Upper lobe of right lung (tissue), 1 donor: Measurements from ENCODE around the gene CD86. TPM values are rescaled to one million over a fixed set of nuclear protein-coding genes. Genes with fewer than 3 reads are reported as not detected.
A peak's percentile ranks its signal among the peaks of the same experiment; 100 is the strongest.

Experiments used
- ATAC-seq: fragments of 200-7000 bp; cut with Tn5 transposase; one replicate; pipeline ENCODE4 v1.9.1; 2020; ENCODE audit warnings: mild to moderate bottlenecking, moderate library complexity
- DNase-seq: peaks from one replicate; pipeline ENCODE4 v3.0.0-alpha.2; 2020
- H3K27ac ChIP-seq: fragments of 200-600 bp; one replicate; pipeline ENCODE4 v1.8.0; 2022
- H3K27me3 ChIP-seq: fragments of 200-600 bp; one replicate; pipeline ENCODE4 v1.8.0; 2022; ENCODE audit warnings: mild to moderate bottlenecking
- H3K36me3 ChIP-seq: fragments of 200-600 bp; one replicate; pipeline ENCODE4 v1.8.0; 2022
- H3K4me1 ChIP-seq: fragments of 200-600 bp; one replicate; pipeline ENCODE4 v1.8.0; 2022
- H3K4me3 ChIP-seq: fragments of 200-600 bp; one replicate; pipeline ENCODE4 v1.8.0; 2022; ENCODE audit warnings: mild to moderate bottlenecking
- H3K9me3 ChIP-seq: fragments of 200-600 bp; one replicate; pipeline ENCODE4 v1.8.0; 2022
- intact Hi-C: fragments of 100-400 bp; cut with DNase I; formaldehyde crosslinking; loops from one replicate; pipeline ENCODE4 v1.11.0; 2022
- total RNA-seq: library from RNA; stranded (reverse); fragmentation: NEBNext Ultra II Directional; extraction: Animal tissue kit (Norgen Biotek cat#: 25700); gene quantifications from one replicate; pipeline ENCODE4 v1.2.1, GENCODE V29; 2021
- TF ChIP-seq, protein P1 (sequence below): fragments of 200-600 bp; IDR thresholded peaks from one replicate; pipeline ENCODE4 v1.8.0; 2022; ENCODE audit warnings: antibody characterized with exemption
- donor health status: DM: no; HTN: yes; CAD: no; lungs with severe emphysema.

The CD86 gene
- total RNA-seq, 1 donor from 2014 or later: 27.4 TPM

DNA sequence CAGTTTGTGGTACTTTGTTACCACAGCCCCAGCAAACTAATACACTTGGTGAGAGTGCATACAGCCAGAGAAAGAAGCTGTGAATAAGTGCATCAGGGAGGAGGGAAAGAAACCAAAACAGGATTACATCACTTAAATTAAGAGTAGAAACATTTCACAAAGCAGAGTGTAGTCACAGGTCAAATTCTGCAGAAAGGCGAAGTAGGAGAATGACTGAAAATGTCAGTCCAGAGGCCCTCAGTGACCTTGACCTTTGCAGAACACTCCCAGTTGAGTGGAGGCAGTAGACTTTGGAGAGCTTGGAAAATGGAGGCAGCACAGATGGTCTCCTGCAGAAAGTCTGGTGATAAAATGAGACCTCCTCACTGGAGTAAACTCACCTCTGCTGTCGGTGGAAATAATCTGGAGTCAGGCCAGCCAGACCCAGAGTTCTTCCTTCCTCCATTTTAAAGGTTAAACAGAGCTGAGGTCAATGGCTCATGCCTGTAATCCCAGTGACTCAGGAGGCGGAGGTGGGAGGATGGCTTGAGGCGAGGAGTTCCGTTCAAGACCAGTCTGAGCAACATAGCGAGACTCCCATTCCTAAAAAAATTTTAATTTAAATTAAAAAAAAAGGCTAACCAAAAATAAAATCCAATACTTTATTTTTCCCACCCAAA, 5.0 kb downstream of the CD86 start:
- no peaks in the 10 kb centered on the region for H3K27me3 ChIP-seq
- intact Hi-C loops: no loop called here
- peak; percentile 72 for ATAC-seq
- DNase-seq: no peak
- TF ChIP-seq, protein P1, sequence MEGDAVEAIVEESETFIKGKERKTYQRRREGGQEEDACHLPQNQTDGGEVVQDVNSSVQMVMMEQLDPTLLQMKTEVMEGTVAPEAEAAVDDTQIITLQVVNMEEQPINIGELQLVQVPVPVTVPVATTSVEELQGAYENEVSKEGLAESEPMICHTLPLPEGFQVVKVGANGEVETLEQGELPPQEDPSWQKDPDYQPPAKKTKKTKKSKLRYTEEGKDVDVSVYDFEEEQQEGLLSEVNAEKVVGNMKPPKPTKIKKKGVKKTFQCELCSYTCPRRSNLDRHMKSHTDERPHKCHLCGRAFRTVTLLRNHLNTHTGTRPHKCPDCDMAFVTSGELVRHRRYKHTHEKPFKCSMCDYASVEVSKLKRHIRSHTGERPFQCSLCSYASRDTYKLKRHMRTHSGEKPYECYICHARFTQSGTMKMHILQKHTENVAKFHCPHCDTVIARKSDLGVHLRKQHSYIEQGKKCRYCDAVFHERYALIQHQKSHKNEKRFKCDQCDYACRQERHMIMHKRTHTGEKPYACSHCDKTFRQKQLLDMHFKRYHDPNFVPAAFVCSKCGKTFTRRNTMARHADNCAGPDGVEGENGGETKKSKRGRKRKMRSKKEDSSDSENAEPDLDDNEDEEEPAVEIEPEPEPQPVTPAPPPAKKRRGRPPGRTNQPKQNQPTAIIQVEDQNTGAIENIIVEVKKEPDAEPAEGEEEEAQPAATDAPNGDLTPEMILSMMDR: no peak
- no peaks in the 10 kb centered on the region for H3K9me3 ChIP-seq
- H3K4me3 ChIP-seq: no peak overlapping the region
- no peaks in the 10 kb centered on the region for H3K4me1 ChIP-seq
- H3K27ac ChIP-seq: no peak overlapping the region
- H3K36me3 ChIP-seq: no peaks in the 10 kb centered on the region

DNA sequence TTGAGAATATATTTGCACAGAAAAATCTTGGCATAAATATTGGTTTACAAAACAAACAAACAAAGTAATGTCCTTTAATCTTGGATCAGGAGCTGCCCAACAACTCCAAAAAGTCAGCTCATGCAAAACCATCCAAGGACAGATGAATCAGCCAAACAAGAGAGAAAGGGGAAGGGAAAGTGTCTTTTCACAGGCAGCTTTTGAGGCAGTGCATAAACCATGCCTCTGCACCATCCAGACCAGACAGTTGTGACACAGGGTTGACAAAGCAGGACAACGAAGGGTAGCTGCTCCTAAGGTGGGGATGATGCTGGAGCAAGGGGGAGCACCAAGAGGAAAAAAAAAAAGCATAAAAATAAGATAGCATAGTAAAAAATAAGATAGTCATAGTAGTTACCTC, 8.7 kb downstream of the CD86 start:
- ATAC-seq: peak; percentile 71
- Histone ChIP-seq H3K36me3 (no peaks in the 10 kb centered on the region), H3K27me3 (no peaks in the 10 kb centered on the region), H3K9me3 (no peaks in the 10 kb centered on the region), H3K27ac (no peak overlapping the region), H3K4me1 (no peaks in the 10 kb centered on the region), H3K4me3 (no peak overlapping the region)
- TF ChIP-seq, protein P1: no peak
- DNase-seq: no peak
- intact Hi-C loops: no loop called here

DNA sequence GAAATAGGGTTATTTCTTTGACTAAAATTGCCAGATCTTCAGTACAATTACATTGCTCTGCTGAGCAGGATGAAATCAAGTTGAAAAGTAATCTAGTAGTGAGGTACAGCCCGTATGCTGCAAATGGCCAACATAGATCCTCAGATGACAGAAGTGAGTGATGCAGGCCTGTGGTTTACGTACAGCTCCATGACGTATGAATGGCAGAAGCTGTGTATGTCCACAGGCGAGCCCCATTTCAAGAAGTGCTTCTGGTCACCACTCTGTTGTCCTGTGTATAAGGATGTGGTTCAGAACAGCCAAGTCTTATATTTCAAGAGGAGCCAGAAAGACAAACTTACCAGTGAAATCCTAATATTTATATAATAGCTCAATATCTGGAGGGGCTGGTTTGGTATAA, 9.2 kb downstream of the CD86 start:
- ATAC-seq: peak; percentile 50
- intact Hi-C loops: no loop called here

DNA sequence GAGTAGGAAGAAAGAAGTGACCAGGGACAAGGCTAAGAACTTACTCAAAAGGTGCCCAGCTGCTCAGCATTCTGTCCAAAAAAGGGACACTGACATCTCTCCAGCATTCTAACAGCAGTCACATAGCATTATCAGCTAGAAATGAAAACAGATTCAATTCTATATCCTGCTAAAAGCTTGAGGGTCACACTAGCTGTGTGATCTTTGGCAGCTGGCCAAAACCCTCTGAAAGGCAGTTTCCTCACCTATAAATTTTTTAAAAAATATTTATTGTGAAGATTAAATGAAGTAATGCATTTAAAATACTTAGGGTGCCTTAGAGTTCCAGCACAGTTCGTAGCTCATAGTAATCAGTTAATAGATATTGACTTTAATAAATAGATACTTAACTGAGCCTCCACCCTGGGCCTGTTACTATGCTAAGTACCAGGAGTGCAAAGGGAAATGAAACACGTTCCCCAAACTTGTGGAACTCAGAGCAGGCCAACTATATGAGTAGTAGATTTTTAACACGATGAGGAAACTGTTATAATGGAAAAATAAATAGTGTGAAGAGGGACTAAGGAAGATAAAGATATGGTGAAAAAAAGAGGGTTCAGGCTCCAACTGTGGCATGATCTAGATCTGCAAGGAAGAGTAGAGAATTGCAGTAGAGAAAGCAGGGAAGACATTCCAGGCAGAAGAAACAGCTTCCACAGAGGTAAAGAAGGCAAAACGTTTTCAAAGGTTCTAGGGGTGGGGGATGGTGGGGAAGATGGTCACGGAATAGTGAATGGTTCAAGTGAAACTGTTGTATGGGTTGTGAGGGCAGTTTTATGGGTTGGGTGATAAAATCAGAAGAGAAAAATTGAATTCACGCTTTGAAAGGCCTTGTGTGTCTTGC, 11.4 kb downstream of the CD86 start:
- intact Hi-C loops: no loop called here
- ATAC-seq: no peak
- no peak overlapping the region for H3K27ac ChIP-seq
- H3K9me3 ChIP-seq: no peaks in the 10 kb centered on the region
- H3K27me3 ChIP-seq: no peaks in the 10 kb centered on the region
- TF ChIP-seq, protein P1: no peak
- H3K4me3 ChIP-seq: no peak overlapping the region
- no peaks in the 10 kb centered on the region for H3K36me3 ChIP-seq
- no peak for DNase-seq
- no peaks in the 10 kb centered on the region for H3K4me1 ChIP-seq

More for the DNA sequence above, 9.2 kb downstream of the CD86 start:
- DNase-seq: no peak
- H3K4me3 ChIP-seq: no peak overlapping the region
- no peaks in the 10 kb centered on the region for H3K36me3 ChIP-seq
- no peaks in the 10 kb centered on the region for H3K9me3 ChIP-seq
- H3K27me3 ChIP-seq: no peaks in the 10 kb centered on the region
- no peak overlapping the region for H3K27ac ChIP-seq
- no peaks in the 10 kb centered on the region for H3K4me1 ChIP-seq
- TF ChIP-seq, protein P1: no peak

DNA sequence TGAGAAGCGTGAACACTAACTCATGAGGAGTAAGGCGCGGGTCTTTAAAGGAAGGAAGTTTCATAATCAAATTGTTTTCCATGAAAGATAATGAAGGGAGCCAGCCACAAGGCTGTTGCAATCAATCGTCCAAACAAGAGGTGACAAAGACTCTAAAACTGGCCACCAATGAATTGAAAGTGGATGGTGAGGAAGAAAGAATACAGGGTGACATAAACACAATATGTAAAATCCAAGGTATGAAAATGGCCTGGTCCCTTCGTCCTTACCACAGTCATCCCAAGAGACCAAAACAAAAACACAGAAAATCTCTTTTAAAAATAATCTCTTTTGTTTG, 12.0 kb downstream of the CD86 start:
- DNase-seq (no peak), ATAC-seq (peak; percentile 47)
- TF ChIP-seq, protein P1: no peak
- intact Hi-C loops: no loop called here
- no peak overlapping the region for H3K4me3 ChIP-seq
- no peaks in the 10 kb centered on the region for H3K9me3 ChIP-seq
- H3K27ac ChIP-seq: no peak overlapping the region
- no peaks in the 10 kb centered on the region for H3K27me3 ChIP-seq
- no peaks in the 10 kb centered on the region for H3K4me1 ChIP-seq
- no peaks in the 10 kb centered on the region for H3K36me3 ChIP-seq
